ENCODE measurements around the gene FDPS. TPM values are rescaled to one million over a fixed set of nuclear protein-coding genes. Genes with fewer than 3 reads are reported as not detected.
"Not testable (repeated sequence)": the region's sequence is repeated elsewhere in the genome, so short reads cannot be mapped to it uniquely, and the experiment has no call there.

Gene FDPS
- total and polyA plus RNA-seq, 2 experiments from 2014 or later, result 284 to 347 TPM

DNA sequence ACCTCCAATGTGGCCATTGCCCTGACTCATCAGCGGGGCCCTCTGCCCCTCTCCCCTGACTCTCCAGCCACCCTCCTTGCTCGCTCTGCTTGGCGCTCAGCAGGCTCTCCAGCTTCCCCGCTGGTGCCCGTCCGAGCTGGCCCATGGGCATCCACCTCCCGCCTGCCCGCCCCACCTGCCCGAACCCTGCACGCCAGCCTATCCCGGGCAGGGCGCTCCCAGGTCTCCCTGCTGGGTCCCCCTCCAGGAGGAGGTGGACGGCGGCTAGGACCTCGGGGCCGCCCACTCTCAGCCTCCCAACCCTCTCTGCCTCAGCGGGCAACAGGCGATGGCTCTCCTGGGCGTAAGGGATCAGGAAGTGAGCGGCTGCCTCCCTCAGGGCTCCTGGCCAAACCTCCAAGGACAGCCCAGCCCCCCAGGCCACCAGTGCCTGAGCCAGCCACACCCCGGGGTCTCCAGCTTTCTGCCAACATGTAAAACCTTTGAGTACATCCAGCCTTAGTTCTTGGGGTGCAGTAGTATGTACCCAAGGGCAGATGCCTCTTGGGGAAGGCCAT is 20.6 kb upstream of the FDPS start:
- Histone ChIP-seq H3K36me3 (replicated peaks; ENCODE audit: insufficient read depth, low read depth) (no peaks in the 10 kb centered on the region), H3K4me3 (no peak overlapping the region), H3K27ac (no peak overlapping the region), H3K4me2 (no peak overlapping the region), H4K20me1 (ENCODE audit: insufficient read depth, poor library complexity, severe bottlenecking) (no peaks in the 10 kb centered on the region), H3K27me3 (no peaks in the 10 kb centered on the region), H3K9me3 (ENCODE audit: low read depth) (no peaks in the 10 kb centered on the region), H3K4me1 (ENCODE audit: insufficient read depth) (no peaks in the 10 kb centered on the region), H3K9me2 (replicated peaks; ENCODE audit: insufficient read depth) (no peaks in the 10 kb centered on the region), H3K79me2 (no peaks in the 10 kb centered on the region), H2AFZ (no peak overlapping the region)
- 96% methylated on average over 20 of the region's 21 CpGs for WGBS (ENCODE audit: low lambda C conversion rate, missing lambda C conversion rate)
- TF ChIP-seq EZH2phosphoT487 (IDR thresholded peaks at IDR 0.05; ENCODE audit: low read depth, severe bottlenecking, unreplicated experiment) (no peak), EZH2 (IDR thresholded peaks at IDR 0.05; ENCODE audit: borderline replicate concordance) (no peak)
- TF ChIP-seq, protein P1, sequence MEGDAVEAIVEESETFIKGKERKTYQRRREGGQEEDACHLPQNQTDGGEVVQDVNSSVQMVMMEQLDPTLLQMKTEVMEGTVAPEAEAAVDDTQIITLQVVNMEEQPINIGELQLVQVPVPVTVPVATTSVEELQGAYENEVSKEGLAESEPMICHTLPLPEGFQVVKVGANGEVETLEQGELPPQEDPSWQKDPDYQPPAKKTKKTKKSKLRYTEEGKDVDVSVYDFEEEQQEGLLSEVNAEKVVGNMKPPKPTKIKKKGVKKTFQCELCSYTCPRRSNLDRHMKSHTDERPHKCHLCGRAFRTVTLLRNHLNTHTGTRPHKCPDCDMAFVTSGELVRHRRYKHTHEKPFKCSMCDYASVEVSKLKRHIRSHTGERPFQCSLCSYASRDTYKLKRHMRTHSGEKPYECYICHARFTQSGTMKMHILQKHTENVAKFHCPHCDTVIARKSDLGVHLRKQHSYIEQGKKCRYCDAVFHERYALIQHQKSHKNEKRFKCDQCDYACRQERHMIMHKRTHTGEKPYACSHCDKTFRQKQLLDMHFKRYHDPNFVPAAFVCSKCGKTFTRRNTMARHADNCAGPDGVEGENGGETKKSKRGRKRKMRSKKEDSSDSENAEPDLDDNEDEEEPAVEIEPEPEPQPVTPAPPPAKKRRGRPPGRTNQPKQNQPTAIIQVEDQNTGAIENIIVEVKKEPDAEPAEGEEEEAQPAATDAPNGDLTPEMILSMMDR (IDR thresholded peaks at IDR 0.05; ENCODE audit: poor library complexity), result no peak
- DNase-seq (ENCODE audit: low spot score), result no peak

DNA sequence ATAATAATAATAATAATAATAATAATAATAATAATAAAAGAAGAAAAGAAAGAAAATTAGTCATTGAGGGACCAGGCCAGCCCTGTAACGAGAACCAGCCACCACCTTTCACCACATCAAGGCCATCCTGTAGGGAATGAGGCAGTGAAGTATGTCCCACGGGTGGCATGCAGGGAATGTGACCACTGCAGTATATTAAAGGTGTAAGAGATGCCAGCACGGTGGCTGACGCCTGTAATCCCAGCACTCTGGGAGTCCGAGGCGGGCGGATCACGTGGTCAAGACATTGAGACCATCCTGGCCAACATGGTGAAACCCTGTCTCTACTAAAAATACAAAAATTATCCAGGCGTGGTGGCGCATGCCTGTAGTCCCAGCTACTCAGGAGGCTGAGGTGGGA is 17.7 kb upstream of the FDPS start:
- H3K79me2 ChIP-seq; H3K27ac ChIP-seq; H3K9me2 ChIP-seq (replicated peaks; ENCODE audit: insufficient read depth); DNase-seq (ENCODE audit: low spot score); H3K36me3 ChIP-seq (replicated peaks; ENCODE audit: insufficient read depth, low read depth); H3K4me2 ChIP-seq; H3K4me3 ChIP-seq; H3K9me3 ChIP-seq (ENCODE audit: low read depth); H2AFZ ChIP-seq; H4K20me1 ChIP-seq (ENCODE audit: insufficient read depth, poor library complexity, severe bottlenecking); H3K4me1 ChIP-seq (ENCODE audit: insufficient read depth): not testable (repeated sequence)
- 85% methylated on average over 10 of the region's 10 CpGs for WGBS (ENCODE audit: low lambda C conversion rate, missing lambda C conversion rate)
- H3K27me3 ChIP-seq, result peaks cover 28% of the 10 kb centered on the region

DNA sequence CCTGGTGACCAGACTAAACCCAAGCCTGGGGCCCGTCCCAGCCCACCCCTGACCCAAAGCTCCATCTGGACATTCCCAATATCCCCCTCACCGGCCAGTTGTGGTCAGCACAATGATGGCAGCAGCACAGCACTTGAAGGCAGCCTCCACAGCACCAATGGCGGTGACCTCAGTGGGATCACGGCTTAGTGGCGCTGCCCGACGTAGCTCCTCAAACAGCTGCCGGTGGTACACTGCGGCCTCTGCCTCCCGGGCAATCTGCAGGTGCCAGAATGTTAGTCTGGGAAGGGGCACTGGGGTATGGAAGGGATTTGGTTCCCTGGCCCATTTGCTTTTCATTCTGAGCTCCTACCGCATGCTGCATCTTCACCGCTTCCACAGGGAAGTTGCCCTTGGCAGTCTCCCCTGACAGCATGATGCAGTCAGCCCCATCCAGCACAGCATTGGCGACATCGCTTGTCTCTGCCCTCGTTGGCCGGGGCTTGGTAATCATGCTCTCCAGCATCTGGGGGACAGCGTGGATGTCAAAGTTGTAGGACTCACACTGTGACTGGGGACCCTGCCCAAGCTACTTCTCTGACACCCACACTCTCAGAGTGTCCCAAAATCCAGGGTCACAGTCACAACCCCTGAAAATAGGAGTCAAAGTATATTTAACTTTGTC is 15.4 kb upstream of the FDPS start:
- peaks cover 45% of the 10 kb centered on the region for H3K27me3 ChIP-seq

More for the DNA sequence above, 15.4 kb upstream of the FDPS start:
- H3K4me3 ChIP-seq, result no peak overlapping the region
- no peak overlapping the region for H3K4me2 ChIP-seq
- no peaks in the 10 kb centered on the region for H4K20me1 ChIP-seq (ENCODE audit: insufficient read depth, poor library complexity, severe bottlenecking)
- WGBS (ENCODE audit: low lambda C conversion rate, missing lambda C conversion rate), result 92% methylated on average over 17 of the region's 17 CpGs
- H3K4me1 ChIP-seq (ENCODE audit: insufficient read depth), result no peaks in the 10 kb centered on the region
- H3K36me3 ChIP-seq (replicated peaks; ENCODE audit: insufficient read depth, low read depth), result no peaks in the 10 kb centered on the region
- H3K27ac ChIP-seq, result no peak overlapping the region
- TF ChIP-seq EZH2phosphoT487 (IDR thresholded peaks at IDR 0.05; ENCODE audit: low read depth, severe bottlenecking, unreplicated experiment) (no peak), EZH2 (IDR thresholded peaks at IDR 0.05; ENCODE audit: borderline replicate concordance) (no peak)
- TF ChIP-seq, protein P1 (IDR thresholded peaks at IDR 0.05; ENCODE audit: poor library complexity), result no peak
- no peaks in the 10 kb centered on the region for H3K9me3 ChIP-seq (ENCODE audit: low read depth)
- no peaks in the 10 kb centered on the region for H3K9me2 ChIP-seq (replicated peaks; ENCODE audit: insufficient read depth)
- DNase-seq (ENCODE audit: low spot score), result no peak
- H2AFZ ChIP-seq, result no peak overlapping the region
- no peaks in the 10 kb centered on the region for H3K79me2 ChIP-seq
